UCSD-AML1 (cell line): ENCODE results near the gene PTGS2.

Source experiments
- DNase-seq: peaks from one replicate; lab custom pipeline; 2025; ENCODE audit not compliant: unreplicated experiment; lab: John Stamatoyannopoulos, UW

PTGS2 gene

DNA sequence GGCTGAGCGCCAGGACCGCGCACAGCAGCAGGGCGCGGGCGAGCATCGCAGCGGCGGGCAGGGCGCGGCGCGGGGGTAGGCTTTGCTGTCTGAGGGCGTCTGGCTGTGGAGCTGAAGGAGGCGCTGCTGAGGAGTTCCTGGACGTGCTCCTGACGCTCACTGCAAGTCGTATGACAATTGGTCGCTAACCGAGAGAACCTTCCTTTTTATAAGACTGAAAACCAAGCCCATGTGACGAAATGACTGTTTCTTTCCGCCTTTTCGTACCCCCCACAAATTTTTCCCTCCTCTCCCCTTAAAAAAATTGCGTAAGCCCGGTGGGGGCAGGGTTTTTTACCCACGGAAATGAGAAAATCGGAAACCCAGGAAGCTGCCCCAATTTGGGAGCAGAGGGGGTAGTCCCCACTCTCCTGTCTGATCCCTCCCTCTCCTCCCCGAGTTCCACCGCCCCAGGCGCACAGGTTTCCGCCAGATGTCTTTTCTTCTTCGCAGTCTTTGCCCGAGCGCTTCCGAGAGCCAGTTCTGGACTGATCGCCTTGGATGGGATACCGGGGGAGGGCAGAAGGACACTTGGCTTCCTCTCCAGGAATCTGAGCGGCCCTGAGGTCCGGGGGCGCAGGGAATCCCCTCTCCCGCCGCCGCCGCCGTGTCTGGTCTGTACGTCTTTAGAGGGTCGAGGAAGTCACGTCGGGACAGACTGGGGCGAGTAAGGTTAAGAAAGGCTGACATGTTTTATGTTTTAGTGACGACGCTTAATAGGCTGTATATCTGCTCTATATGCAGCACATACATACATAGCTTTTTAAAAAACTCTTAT lies at the start of gene PTGS2:
PTGS2 (minus strand) TSS at position 179 of the 817 bp plus-strand sequence; CDS start at position 46, 133 bp downstream.
- peak; percentile 91 for DNase-seq

DNA sequence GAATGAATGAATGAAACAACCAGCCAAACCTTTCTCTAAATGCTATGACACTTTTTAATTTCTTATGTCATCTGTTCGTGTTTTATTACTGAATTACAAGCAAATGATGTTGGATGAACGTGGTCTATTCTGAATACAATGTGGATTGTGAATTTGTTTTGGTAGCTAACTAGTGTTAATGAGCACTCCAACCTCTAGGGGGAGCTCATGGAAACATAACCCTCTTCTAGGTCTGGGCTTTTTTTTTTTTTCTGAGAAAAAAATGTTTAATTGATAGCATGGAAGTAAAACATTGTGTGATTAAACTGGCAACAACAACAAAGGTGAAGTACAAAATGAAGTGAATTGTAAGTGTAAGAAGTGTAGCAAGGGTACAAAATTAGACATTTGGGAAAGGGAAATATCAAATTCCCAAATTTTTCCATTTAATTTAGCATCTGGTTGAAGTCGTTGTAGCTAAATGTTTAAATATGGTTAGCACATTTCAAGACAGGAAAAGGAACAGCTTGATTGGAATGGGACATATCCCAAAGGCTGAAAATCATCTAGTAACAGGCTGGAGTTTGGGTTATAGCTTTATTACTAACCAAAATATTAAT lies 42.6 kb upstream of the PTGS2 start:
- DNase-seq, result no peak

DNA sequence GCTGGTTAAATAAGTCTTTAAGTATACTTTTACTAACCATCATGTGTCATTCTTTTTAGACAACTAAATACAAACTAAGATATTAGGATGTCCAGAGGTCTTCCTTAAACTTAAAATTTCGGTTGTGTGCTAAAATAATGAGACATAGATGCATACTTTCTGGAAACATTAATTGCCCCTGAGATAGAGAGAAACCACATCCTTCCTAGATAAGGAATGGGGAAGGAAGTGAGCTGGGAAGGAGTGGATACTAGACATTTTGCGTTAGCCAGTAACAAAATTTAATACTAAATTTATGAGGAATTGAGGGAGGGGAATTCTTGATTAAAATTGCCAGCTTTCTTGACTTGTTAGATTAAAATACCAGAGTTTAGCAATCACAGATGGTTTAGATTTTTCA lies 37.1 kb upstream of the PTGS2 start:
- DNase-seq, result peak; percentile 6

DNA sequence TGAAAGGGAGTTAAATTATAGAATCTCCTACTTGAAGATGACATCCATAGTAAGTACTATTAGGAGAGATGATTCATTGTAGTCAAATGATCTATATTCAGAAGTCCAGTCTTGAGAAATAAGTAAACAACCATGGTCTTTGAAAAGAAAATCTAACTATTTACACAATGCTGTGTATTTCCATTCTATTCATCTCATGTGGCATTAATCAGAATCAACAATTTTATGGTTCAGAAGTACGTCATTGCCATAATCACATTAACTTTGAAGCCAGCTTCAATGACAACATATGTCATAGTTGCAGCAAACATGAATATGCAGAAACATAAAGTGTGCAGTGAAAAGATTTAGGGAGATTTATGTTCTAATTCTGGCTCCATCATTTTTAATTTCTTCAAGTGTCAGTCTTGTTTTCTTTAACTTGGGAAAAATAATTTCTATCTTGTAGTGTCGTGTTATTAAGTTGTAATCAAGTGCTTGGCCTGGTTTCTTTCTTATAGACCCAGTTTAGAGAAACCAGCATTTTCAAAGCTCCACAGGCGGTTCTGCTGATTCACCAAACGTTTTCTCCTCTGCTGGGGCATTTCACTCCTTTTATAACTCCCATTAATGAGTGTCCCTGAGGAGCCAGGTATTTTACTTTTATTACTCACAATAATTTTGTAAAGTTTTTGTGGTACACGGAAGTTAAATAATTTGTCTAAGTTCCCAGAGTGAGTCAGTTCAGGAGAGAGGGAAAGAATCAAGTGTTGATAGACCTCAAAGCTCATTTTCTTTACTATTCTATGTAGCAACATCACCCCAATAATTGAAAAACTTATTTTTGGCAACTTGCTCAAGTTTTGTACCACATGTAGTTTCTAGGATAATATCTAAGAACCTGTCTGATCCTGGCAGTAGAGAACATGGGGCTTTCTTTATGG lies 35.9 kb upstream of the PTGS2 start:
- DNase-seq, result no peak

DNA sequence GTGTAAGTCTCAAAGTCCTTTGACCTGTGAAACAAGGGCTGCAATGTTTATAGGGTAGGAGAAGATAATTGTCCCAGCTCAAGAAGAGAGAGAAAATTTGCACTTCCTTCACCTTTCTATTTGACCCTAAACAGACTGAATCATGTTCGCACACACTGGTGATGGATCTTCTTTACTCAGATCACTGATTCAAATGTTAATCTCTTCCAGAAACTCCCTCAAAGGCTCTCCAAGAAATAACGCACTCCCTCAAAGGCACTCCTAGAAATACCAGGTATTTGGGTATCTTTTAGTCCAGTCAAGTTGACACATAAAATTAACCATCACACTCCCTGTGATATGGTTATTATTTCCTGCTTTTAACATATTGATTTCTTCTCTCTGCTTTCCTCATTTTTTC lies 30.5 kb upstream of the PTGS2 start:
- DNase-seq, result no peak

DNA sequence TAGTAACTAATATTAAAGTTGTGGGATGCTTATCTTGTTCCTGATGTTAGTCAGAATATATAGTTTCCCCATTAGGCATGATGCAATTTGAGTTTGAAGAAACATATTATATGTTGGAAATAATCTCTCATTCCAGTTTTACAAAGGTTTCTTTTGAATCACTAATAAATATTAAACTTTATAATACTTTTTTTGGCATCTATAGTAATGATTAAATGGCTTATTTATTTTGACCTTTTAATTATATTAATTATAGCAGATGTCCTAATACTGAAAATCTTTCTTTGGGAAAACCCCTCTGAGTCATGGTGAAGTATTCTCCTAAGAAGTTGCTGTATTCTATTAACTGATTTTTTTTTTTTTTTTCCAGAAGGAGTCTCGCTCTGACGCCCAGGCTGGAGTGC lies 28.5 kb upstream of the PTGS2 start:
- DNase-seq, result no peak

DNA sequence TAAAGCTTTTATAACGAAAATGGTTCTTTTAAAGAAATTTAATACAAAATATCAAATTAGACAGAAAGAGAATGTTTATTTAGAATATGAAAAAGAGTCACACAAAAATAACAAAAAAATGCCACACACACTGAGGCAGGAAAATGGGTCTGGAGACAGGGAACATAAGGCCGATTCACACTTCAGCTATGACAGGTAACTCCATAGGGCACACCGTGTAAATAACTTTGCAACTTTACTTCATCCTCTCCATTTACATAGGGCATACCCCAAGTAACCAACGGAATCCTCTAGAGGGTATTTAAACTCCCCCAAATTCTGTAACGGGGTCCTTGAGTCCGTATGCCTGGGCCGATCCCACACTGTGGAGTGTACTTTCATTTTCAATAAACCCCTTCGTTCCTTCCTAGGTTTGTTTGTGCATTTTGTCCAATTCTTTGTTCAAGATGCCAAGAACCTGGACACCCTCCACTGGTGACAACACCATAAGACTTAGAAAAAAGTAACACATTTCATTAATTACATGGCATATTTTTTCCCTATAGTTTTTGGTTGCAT lies 23.1 kb upstream of the PTGS2 start:
- DNase-seq, result no peak

DNA sequence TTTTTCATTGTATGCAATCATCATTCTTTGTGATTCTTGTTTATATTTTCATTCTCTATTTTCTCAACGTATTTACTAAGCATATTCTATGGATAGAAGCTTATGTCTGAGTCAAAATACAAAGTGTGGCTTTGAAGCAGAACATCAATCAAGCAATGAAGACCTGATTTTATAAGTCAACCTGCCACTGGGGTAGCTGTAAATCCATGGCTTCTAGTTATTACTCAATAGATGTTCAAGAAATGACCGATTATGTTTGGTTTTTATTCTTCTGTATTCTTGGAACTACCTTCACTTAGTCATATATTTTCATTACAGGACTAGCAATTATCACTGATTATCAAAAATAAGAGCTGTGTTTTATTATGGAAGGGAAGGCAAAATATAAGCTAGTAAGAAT lies 20.5 kb upstream of the PTGS2 start:
- no peak for DNase-seq

DNA sequence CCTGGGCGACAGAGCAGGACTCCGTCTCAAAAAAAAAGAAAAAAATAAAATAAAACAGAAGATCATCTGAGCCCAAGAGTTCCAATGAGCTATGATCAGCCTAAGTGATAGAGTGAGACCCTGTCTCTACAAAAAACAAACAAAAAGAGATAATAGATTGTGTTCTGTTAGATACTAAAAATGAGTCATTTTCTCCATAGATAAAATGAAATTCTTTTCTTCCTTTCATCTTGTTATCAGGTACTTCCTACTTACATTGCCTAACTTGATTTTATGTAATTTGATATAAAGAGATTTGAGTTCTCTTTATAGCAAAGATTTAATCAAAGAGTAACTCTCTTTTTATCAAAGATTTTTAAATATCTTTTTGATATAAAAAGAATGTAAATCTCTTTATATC lies 19.3 kb upstream of the PTGS2 start:
- no peak for DNase-seq

DNA sequence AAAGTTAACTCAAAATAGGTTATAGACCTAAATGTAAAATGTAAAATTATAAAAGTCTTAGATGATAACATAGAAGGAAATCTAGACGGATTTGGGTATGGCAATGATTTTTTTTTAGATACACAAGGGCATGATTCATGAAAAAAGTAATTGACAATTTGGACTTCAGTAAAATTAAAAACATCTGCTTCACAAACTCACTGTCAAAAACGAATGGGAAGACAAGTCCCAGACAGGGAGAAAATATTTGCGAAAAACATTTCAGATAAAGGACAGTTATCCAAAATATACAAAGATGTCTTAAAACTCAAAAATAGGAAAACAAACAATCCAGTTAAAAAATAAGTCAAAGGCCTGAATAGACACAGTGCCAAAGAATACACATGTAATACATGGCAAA lies 9.7 kb upstream of the PTGS2 start:
- no peak for DNase-seq

DNA sequence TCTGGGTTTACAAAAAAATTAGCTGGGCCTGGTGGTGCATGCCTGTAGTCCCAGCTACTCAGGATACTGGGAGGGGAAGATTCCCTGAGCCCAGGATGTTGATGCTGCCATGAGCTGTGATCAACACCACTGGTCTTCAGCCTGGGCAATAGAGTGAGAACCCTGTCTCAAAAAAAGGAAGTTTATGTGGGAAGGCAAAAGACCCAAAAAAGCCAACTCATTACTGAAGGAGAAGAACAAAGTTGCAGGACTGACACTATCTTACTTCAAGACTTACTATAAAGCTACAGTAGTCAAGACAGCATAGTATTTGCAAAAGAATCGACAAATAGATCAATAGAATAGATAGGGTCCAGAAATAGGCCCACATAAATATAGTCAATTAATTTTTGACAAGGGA lies 9.2 kb upstream of the PTGS2 start:
- DNase-seq, result no peak

DNA sequence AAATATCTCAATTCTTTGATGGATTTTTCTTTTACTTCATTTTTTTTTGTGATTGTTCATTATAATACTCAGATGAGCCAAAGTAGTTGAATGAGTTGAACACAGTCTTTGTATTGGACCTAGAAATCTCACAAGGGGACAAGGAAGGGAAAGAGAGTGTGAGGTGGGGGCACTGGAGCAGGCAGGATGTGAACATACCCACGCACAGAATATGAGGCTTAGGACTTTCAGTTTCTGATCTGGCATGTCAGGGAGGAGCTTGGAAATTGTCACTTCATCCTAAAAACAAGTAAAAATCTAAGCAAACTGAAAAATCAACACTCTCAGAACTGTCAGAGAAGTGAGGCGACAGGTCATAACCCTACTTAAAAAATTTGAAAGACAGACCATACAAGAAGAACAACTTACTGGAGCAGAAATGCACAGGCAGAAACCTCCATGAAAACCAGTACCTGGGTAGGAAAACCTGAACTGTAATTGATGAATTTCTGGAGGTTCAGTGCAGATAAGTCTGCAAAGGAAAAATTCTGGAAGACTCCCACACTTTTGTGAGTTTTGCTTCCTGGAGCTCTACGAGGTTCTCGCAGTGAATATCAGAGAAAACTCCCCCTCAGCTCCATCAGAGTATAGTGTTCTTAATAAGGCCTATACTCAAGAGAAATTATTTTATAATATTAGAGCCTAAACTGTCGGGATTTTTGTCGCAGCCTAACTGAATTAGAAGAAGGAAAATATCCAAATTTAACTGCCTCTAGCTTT lies 3.6 kb upstream of the PTGS2 start:
- peak; percentile 12 for DNase-seq

DNA sequence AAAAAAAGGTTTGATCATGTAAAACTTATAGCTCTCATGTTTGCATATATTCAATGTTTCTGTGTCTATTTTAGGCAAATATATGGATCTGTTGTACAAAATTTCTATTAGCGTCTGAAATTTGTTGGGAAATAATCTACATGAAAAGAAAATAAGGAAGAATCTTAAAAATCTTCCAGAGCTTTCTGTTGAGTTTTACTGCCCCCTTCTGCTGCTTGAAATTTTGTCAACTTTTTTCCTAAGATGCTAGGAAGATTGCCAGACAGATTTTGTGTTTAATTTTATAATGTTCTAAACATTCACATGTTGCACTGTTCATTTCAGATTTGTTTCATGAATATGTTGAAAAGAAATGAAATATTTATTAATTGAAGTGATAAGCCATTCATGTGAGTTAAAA lies 2.5 kb upstream of the PTGS2 start:
- DNase-seq, result no peak

DNA sequence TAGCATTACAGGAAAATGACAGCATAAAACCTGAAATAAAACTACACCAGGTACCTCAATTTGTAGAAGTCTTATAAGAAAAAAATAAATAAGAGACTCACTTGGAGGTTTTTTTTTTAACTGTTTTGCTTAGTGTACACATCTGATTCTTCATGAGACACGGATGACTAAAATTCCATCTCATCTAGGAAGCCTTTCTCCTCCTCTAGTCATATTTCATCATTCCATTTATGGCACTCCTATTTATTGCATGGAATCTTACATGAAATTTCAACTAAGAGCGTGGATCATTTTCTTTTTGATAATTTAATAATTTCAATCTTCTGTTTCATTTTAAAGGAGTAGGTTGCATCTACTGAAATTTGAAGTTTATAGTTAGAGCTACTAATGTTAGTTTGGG lies 1.6 kb upstream of the PTGS2 start:
- DNase-seq, result no peak

DNA sequence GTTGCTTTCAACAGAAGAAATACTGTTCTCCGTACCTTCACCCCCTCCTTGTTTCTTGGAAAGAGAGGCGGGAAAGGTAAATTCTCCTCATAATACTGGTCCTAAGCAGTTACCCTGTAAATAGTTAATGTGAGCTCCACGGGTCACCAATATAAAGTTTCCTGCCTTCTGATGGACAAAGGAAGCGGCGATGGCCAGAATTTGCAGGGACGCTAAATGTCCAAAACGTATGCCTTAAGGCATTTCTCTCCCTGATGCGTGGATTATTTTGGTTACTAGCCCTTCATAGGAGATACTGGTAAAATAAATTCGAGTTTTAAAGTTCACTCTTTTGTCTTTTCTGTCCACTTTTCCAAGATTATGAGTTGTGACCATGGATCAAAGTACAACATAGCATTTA lies 898 bp upstream of the PTGS2 start:
- DNase-seq, result peak; percentile 7

DNA sequence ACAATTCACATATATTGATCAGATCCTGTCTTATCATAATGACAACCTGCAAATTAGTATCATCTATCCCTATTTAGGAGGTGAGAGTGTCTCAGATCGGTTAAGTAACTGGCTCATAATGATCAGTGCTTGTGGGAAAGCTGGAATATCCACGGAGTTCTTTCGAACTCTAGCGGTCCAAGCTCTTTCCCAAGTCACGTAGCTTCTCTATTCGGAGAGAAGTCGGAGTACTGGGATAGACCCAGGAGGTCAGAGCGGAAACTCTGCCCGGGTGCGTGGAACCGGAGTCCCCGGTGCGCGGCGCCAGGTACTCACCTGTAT lies 339 bp downstream of the PTGS2 start:
- no peak for DNase-seq

DNA sequence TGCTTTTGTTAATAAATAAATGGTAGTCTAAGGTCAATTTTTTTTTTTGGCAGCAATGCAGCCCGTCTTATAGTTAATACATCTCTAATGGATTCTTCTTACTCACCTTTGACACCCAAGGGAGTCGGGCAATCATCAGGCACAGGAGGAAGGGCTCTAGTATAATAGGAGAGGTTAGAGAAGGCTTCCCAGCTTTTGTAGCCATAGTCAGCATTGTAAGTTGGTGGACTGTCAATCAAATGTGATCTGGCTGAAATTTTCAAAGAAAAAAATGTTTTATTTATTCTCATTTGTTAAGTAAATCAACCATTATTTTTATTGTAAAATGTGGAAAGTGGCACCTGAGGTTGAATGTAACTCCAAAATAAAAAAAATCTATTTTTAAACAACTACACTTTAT lies 2.1 kb downstream of the PTGS2 start:
- DNase-seq, result no peak

DNA sequence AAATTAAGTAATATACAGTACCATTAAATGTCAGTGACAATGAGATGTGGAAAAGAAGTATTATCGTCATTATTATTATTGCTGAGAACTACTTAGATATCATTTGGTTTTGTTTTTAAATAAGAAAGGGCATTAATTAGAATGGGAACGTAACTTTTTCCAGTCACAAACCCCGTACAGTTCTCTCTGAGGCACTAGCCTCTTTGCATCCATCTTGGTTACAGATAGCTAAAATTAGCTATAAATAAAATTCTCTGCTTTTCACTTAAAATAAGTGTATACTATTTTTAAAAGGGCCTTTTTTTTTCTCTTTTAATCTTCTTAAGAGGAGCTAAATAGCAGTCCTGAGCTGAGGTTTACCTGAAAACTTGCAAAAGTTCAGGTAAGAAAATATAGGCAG lies 7.6 kb downstream of the PTGS2 start:
- no peak for DNase-seq

DNA sequence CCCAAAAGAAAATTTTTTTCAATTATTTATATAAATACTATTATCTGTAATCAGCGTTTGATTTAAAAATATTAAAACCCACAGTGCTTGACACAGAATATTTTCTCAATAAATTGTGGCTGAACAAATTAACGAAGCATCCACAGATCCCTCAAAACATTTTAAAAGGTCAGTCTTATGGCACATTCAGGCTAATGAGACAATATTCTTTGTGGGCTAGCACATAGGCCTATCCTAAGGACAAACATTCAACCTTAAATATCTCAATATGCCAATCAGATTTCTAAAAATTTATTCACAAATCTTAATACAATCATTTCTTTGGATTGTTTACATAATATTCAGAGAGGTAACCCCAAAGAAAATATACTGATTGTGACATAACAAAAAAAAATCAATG lies 8.1 kb downstream of the PTGS2 start:
- DNase-seq, result no peak

DNA sequence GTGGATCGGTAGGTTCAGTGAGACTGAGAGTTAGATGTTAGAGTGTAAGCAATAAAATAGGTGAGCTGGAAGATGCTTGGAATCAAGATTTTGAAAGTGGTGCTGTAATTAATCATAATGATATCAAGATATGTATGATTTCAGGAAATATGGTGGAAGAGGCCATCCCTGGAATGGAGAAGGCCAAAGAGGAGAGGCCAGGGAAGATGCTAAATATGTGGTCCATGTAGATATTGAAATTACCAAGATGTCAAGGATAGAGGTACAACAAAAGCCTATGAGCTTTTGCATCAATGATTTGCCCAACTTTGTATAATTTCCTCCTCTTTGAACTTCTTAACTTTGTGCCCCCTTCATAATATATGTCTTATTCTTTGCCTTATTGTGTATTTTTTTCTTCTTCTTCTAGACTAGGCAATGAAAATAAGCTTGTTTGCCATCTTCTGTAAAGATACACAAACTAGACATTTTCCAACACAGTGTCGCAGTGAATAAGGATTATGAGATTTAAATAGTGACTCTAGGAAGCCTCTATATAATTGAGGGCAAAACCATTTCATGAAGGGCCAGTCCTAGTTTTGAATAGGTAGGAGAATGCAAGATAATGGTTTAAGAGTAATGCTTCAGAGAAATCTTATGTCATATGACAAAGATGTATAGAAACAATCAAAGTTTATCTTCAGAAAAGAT lies 8.9 kb downstream of the PTGS2 start:
- no peak for DNase-seq
